Right kidney (tissue), 1 donor: ENCODE measurements around the gene CCDC70.

ENCODE experiments used
- DNase-seq: peaks from one replicate; pipeline ENCODE4 v3.0.0-alpha.2; 2016

Gene CCDC70

DNA sequence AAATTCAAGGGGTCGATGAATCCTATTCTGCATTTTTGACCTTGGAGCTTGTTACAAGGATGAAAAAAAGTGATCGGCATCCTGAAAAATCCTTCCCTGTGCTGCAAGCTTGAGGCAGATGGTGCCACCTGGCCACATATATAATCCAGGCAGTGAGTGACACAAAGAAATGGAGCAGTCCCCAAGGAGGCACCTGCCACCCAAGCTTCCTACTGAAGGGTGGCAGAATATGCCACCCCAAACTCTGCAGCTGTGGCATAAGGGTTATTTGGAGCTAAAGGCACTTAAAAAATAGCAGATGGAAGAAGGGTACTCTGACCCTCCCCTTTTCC is 32.2 kb upstream of the CCDC70 start:
- no peak for DNase-seq

DNA sequence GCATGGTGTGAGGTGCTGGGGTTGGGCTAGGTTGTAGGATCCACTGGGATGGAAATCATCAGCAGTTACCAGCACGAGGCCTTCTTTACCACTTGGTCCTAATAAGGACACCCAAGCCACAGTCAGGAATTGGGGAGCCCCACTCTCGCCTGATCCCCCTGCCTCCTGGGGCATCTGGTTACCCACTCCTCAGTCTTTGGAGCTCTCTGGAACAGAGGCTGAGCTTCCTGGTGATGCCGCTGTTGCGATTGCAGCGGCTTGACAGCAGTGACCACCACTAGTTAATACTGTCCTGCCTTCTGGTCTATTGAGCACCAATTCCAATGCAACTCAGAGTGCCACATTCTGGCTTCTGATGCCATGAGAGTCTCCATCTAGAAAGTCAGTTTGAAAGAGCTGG is 30.2 kb upstream of the CCDC70 start:
- no peak for DNase-seq

DNA sequence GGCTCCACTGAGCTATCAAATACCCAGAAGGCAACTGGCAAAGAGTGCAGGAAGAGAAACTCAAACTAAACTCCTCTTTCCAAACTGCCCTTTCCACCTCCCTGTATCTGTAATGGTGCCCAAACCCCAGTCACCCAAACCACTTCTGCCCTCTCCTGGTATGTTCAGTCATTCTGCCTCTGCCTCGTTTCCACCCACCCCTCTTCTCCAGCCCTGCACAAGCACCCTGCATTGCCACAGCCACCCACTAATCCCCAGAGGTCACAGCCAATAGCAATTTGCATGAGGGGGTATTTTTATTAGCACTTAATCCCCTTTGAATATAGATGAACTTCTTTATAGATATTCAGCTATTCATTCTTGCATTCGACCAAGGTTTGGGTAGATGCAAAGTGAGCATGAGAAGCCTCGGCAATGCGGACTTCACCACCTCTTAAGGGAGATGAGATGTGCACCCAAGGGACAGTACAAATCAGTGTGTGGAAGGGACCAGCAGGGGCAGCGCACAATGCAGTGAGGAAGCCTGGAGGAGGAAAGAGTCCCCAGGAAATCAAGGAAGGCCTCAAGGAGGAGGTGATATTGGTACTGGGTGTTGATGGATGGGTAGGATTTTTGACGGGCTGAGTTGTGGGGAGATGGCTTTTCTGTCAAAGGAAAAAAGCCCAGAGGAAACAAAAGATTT is 29.2 kb upstream of the CCDC70 start:
- DNase-seq = no peak

DNA sequence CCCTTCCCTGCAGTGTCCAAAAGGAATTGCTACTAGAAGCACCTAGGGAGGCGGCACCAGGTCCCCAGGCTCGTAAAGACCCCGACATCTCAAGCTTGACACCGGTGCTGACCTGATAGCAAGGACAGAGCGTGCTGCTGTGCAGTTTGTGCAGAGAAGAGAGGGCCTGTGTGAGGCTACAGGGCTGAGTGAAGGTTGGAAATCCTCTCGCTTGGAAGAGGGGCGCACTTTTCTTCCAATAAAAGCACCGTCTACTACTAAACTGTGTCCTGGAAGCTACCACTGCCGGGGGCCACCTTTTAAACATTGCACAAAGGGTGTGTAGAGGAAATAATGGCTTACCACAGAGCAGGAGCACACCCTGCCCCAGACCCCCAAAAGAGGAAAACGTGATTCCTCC is 27.8 kb upstream of the CCDC70 start:
- no peak for DNase-seq

DNA sequence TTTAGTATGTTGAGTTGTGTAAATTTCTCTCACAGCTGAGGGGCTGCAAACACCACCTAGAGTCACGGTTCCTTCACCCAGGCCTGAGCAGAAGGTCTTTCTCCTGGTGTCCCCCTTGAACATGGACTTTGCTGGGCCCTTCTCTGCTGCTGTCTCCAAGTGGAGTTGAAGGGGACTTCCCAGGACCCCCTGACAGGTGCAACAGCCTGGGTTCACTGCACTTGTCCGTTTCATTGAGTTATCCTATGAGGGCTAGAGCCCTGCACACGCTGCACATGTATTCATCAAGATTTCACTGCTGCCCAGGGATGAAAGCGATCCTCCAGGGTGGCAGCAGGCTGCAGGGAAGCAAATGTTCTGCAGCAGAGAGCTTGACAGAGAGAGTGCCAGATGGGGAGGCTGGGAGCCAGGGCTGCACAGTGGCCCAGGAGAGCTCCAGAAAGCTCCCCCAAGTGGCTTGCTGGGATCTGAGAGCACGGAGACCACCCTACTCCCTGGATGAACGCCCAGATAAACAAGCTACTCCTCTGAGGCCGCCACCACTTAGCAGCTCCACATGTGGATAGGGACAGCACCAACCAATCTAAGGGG is 27.1 kb upstream of the CCDC70 start:
- no peak for DNase-seq

DNA sequence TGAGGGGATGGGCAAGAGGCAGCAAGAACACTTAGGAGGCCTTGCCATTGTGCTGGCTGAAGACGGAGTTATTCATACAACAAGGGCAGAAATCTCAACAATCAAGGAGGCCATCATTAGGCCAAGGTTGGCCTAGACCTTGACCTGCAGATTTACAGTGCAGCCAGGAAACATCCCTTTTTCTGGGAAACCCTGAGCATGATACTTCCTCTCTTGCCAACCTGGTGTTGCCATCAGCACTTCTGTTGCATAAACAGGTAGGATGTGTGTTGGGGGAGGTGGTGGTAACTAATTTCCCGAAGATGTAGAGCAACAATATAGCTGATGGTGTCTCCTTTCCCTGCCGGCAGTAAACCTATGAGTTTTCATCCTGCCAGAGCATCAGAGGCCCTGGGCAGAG is 24.8 kb upstream of the CCDC70 start:
- DNase-seq = no peak

DNA sequence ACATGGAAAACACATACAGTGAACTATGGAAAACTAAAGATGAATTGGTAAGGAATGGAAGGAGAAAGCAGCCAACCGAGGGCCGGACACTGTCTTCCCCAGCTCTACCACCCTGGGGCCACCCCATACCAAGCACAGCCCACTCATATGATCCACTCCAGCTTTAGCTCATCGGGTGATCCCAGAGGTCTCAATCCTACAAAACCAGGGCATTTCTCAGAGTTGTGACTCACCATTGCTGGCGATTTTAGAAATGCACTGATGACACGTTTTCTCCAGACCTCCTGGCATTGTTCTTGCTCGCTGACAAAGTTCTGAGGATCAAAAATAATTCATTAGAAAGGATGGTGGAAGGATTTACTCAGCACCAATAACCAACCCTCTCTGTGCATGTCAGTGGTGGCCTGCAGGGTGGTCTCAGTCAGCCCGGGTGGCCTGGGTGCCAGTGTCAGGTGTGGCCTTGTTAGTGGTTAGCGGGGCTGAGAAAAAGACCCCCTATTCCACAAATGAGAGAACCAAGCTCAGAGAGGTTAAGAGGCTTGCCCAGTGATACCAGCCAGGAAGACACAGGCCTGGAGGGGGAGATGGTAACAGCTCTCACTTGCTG is 23.4 kb upstream of the CCDC70 start:
- DNase-seq = no peak

DNA sequence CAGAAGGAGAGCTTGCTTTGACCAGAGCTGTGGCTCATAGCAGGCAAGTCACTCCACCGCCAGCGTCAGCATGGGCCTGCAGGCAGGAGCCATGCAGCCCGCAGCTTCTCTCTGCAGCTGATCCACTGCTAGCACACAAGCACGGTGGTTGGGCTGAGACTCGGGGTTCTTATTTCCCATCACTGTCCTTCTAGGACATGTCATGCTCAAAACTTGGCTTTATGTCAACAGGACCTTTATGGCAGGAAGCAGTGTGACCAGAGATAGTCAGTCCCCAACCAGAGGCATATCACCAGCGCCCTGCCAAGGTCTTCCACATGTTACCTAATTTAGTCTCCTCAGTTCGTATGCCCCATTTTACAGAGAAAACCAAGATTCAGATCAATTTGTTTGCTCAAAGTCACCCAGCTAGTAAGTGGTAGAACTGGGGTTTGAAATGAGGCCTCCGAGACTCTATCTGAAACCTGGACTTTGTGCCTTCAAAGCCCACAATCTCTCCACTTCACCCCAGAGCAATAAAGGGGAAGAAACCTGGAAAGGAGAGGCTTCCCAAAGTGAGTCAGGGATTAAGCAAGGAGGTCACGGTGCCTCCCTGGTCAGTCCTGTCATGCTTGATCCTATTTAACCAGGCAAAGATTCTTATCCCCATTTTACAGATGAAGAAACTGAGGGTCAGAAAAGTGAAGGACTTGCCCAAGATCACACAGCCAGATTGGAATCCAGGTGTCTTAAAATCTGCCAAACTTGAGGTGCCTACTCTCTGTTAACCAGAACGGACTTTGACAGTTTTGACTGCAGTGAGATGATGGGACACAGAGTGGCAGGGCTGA is 21.8 kb upstream of the CCDC70 start:
- DNase-seq = no peak

DNA sequence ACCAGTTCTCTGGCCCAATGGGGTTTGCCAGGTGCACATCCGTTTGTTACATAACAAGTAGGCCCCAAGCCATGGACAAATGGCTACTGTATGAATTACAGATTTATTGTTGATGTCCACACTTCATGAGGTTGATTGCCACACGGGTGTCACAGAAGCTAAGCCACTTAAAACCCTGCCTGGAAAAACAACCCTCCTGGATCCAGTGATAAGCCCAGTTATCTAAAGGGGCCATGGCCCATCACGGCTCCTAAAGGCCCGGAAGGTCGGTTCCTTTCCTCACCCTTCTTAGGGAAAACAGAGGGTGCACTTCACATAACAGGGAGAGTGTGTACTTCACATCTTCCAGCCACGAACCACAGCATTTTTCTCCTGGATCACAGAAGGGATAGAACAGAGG is 20.9 kb upstream of the CCDC70 start:
- DNase-seq = no peak

DNA sequence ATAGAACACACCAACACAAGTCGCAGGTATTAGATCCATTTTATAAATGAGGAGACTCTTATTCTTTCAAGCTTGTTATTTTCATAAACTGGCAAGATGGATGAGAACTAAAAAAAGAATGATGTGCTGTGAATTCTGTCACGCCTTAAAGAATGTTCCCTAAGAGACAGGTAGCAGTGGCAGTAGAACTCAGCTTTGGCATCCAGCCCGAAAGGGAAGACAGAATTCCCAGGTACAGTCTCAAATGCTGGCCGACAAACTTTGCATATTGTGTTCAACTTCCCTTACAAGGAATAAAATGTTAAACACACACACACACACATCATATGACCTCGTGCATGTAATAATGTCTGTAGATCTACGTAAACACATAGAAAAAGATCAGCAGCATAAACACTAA is 20.0 kb upstream of the CCDC70 start:
- DNase-seq = no peak

DNA sequence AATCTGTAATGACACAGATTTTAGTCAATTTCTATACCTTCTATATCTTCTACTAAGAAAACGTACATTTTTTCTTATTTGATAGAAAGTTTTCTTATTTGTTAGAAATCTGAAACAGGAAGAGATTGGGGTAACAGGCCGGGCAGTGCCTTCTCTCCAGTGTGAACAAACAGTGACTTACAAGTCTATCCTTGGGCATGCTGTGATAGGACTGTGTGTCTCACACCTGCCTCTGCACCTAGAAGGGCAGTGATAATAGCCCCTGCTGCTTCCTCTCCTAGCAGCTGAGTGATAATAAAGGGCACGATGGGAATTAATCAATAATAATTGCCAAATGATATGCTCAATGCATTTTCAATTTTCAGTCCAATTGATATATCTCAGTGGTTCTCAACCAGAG is 18.2 kb upstream of the CCDC70 start:
- no peak for DNase-seq

DNA sequence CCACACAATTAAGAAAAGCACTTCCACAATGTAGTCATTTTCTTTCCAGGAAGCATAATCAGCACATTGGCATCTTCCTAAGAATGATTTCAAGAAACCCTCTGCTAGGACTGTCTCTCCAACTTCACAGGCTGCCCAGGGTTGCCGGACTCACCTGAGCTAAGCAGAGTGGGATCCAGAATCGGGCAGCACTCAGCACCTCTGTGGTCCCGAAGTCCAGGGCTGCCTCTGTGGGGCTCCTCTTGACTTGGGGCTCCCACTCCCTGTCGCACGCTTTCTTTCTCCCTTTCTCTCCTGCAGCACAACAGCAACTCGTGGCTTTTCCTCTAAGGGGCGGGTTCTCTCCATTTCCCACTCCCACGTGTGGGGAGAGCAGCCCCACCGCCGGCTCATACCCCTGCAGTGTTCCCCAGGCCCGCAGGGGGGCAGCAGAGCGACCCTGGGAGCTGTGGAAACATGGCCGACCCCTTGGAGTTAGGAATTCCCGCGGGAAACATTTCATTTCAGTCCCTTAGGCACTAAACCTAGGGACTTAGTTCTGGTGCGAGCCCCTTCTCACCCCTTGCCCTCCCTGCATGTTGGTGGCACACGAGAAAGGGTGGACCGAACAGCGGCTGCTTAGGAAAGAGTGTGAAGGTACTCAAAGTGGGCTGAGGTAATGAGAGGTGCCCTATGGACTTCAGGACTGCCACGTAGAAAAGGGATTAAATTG is 16.8 kb upstream of the CCDC70 start, which contains the start of gene TMEM272:
TSS of gene TMEM272 (minus strand) at position 316 of the 712 bp plus-strand sequence. CDS start 6,647 bp downstream, outside the sequence.
- peak; percentile 65 for DNase-seq

DNA sequence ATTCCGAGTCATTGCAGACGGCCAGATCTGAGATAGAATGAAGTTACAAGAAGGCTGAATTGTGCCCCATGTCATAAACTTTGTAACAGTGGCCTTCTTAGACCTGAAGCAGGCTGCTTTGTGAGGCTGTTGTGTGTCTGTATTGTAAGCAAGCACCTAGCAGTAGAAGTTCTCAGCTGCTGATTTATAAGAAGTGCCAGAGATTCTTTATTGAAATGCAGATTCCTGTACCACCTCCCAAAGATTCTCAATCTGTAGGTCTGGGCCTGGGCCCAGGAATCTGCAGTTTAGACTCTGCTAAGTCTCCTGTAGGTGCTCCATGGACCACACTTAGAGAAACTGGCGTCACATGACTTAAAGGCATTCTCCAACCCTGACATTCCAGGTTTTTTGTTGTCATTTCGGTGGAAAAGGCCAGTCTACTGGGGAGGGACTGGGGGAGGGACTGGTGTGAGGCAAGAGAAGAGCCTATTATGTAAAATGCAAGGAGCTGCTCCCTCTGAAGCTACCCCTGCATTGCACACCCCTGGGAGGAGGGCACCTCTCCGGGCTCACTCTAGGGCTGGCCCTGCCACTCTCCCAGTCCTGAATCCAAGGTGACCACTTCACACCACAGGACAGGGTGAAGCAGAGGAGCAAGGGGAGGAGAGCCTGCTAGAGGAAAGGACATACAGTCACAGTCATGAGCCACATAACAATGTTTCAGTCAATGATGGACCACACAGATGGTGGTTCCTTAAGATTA is 16.0 kb upstream of the CCDC70 start:
- no peak for DNase-seq

DNA sequence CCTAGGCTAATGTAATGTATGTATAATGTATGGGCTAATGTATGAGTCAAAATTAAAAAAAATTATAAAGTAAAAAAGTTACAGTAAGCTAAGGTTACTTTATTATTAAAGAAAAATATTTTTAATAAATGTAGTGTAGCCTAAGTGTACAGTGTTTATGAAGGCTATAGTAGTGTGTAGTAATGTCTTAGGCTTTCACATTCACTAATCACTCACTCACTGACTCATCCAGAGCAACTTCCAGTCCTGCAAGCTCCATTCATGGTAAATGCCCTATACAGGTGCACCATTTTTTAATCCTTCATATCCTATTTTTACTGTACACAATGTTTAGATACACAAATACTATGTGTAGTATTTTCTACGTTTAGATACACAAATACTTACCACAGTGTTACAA is 15.0 kb upstream of the CCDC70 start:
- no peak for DNase-seq

DNA sequence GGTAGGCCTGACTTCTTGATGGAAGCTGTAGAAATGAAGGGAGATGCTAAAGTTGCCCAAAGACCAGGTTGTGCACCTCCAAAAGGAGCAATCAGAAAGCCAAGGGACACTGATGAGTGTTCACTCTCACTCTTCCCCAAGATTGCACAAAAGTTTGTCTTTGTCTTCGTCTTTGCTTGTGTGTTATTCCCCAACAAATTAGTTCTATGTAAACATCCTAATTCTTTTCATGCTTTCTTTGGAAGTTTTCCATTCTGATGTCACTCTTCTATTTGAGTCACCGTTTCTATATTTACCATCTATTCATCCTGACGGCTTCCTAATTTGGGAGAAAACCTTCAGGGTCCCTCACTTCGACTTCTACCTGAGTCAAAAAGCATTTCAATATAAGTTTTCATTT is 13.1 kb upstream of the CCDC70 start:
- DNase-seq = no peak

DNA sequence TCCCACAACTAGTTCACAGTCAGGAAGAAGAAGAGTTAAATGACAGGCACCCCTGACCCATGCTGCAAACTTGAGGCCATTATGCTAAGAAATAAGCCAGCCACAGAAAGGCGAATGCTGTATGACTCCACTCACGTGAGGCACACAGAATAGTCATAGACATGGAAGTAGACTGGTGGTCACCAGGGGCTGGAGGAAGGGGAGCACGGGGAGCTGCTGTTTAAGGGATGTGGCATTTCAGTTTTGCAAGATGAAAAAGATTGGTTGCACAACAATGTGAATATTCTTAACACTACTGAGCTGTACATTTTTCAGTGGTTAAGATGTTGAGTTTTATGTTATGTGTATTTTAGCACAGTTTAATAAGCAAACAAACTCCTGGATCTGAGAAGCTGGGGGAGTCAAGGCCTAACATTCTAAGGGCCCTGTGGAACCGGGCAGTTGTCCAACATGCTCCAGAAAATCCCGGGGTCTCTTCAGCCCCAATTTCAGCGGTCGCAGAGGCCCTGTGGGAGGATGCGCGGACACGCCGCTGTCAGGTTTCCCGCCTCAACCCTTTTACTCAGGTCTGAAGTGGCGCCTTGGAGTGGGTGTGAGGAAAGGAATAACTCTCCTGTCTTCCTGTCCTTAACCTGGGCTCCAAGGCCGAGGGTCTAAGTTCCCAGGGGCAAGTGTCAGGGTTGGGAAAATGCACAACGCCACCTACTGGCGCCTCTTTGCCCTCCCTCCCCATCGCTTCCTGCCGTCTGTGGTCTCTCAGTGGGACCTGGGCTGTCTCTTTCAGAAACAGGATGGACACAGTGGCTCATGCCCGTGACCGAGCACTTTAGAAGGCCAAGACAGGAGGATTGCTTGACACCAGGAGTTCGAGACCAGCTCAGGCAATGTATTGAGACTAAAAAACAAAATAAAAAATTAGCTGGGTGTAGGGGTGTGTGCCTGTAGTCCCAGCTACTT is 12.3 kb upstream of the CCDC70 start:
- no peak for DNase-seq

DNA sequence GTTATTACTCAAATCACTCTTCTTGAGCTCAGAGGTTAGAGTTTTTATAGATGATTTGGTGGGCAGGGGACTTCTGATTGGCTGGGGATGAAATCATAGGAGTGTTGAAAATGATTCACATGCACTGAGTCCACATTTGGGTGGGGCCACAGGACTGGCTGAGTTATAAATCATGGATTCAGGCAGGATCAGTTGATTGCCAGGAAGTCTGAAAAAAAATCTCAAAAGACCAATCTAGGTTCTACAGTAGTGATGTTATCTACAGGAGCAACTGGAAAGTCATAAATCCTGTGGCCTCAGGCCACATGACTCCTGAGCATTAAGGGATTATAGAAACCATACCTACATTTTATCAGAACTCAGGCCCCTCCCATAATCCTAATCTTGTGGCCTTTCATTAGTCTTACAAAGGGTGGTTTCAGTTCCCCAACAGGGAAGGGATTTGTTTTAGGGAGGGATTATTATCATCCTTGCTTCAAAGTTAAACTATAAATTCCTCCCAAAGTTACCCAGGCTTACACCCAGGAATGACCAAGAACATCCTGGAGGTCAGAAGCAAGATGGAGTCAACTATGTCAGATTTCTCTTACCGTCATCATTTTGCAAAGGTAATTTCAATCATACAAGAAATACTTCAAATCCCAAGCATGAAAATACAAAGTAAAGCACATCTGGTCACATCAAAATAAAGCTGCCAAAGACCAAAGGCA is 5.6 kb upstream of the CCDC70 start:
- DNase-seq = no peak

DNA sequence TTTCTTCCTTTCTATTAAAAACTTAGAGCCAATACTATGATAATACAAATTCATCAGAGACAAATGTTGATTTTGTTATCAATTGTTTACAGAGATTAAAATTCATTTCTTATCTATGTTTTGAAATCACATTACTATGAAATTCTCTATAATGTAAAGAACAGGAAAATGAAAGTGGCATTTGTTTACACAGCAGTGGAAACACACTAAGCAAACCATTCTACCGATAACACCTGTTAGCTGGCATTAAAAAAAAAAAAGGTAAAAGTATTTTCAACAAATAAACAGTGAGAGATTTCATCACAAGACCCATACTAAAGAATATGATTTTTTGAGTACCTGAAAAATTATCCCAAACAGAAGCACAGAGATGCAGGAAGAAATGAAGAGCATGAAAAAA is 4.8 kb upstream of the CCDC70 start:
- DNase-seq = no peak

DNA sequence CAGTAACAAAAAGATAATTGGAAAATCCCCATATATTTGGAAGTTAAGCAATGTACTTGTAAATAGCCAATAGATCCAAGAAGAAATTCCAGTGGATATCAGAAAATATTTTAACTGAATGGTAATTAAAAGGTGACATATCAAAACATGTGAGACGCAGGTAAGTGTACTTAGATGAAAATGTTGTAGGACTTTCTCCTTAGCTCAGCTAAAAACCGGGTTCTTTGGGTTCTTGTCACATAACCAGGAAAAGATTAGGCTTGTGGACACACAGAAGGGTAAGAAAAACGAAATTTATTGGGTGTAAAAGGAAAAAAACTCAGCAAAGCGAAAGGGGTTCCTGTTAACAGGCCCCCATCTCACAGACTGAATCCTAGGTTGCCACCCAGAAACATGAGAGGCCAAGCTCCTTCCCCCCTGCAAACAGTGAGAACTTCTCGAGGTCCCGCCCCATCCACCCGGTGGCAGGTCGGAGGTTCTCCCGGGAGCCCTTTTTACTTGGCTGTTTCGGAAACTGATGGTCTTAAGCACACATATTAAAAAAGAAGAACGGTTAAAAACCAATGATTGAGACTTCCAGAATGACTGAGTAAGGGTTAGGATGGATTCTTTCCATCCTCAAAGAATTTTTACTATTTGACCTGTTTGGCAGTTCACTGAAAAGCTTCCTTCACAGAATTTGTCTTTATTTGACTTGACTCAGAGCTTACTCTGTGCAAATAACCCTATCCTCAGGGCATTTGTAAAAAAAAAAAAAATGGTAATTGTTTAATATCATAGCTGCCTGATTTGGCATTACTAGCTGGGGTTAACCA is 3.1 kb upstream of the CCDC70 start:
- DNase-seq = no peak
